ENCODE data around the gene KIRREL3. TPM values are rescaled to one million over a fixed set of nuclear protein-coding genes. Genes with fewer than 3 reads are reported as not detected.

Gene KIRREL3
- polyA plus RNA-seq, 1 donor (not counting 4 experiments of a cell fraction or from before 2014, with no cell fraction given) = 0.04 TPM

- TF ChIP-seq EZH2 (IDR thresholded peaks at IDR 0.05; ENCODE audit: low read length) (no peak), CTCF (optimal IDR thresholded peaks at IDR 0.05 in 1 of 3, IDR thresholded peaks at IDR 0.05 in 1 of 3, conservative IDR thresholded peaks at IDR 0.05 in 1 of 3; ENCODE audit: extremely low read depth in 1 of 3, insufficient read depth in 2 of 3, low read length in 3 of 3) (no peak)
- Histone ChIP-seq H3K9me3 (ENCODE audit: control insufficient read depth, low read depth, low read length) (no peaks in the 10 kb centered on the region), H3K36me3 (ENCODE audit: control insufficient read depth in 2 of 2, extremely low read depth in 1 of 2, insufficient read depth in 2 of 2, low read length in 2 of 2) (no peaks in the 10 kb centered on the region), H3K4me2 (ENCODE audit: control insufficient read depth, extremely low read depth, insufficient read depth, low read depth, low read length) (no peak overlapping the region), H3K9me1 (ENCODE audit: control insufficient read depth, extremely low read depth, insufficient read depth, low read length) (no peaks in the 10 kb centered on the region), H3K79me2 (ENCODE audit: control insufficient read depth, insufficient read depth, low read length) (no peaks in the 10 kb centered on the region), H3K9ac (ENCODE audit: control insufficient read depth, extremely low read depth, insufficient read depth, low read length) (no peak overlapping the region), H3K27ac (ENCODE audit: control insufficient read depth, insufficient read depth, low read length) (no peak overlapping the region), H3K4me1 (ENCODE audit: control insufficient read depth, extremely low read depth, insufficient read depth, low read length) (peaks cover 7% of the 10 kb centered on the region), H2AFZ (ENCODE audit: control insufficient read depth, low read length) (no peak overlapping the region), H4K20me1 (ENCODE audit: control insufficient read depth, extremely low read depth, insufficient read depth, low read length) (no peaks in the 10 kb centered on the region), H3K27me3 (ENCODE audit: control insufficient read depth, extremely low read depth, insufficient read depth, low read length) (peaks cover 32% of the 10 kb centered on the region), H3K4me3 (ENCODE audit: control insufficient read depth in 2 of 3, extremely low read depth in 1 of 3, insufficient read depth in 2 of 3, low read depth in 1 of 3, low read length in 3 of 3) (no peak overlapping the region)
- no peak for FAIRE-seq
- dilution Hi-C loops (cut with MboI; ENCODE audit: extremely low pct_ligation_motif_present, low sequenced_read_pairs) = no loop called here
- DNase-seq (ENCODE audit: low read depth, low spot score) = no peak
Observed at GRCh38 chr11:126546191-126546590, 454.4 kb downstream of the KIRREL3 start.

GRCh38 chr11:126545057-126545555 lies 455.5 kb downstream of the KIRREL3 start:
- no peak for DNase-seq (ENCODE audit: low read depth, low spot score)
- Histone ChIP-seq H3K4me1 (ENCODE audit: control insufficient read depth, extremely low read depth, insufficient read depth, low read length) (peaks cover 7% of the 10 kb centered on the region), H3K36me3 (ENCODE audit: control insufficient read depth in 2 of 2, extremely low read depth in 1 of 2, insufficient read depth in 2 of 2, low read length in 2 of 2) (no peaks in the 10 kb centered on the region), H3K9me1 (ENCODE audit: control insufficient read depth, extremely low read depth, insufficient read depth, low read length) (no peaks in the 10 kb centered on the region), H3K4me3 (ENCODE audit: control insufficient read depth in 2 of 3, extremely low read depth in 1 of 3, insufficient read depth in 2 of 3, low read depth in 1 of 3, low read length in 3 of 3) (no peak overlapping the region), H3K27me3 (ENCODE audit: control insufficient read depth, extremely low read depth, insufficient read depth, low read length) (peaks cover 32% of the 10 kb centered on the region), H4K20me1 (ENCODE audit: control insufficient read depth, extremely low read depth, insufficient read depth, low read length) (no peaks in the 10 kb centered on the region), H2AFZ (ENCODE audit: control insufficient read depth, low read length) (no peak overlapping the region), H3K9me3 (ENCODE audit: control insufficient read depth, low read depth, low read length) (no peaks in the 10 kb centered on the region), H3K27ac (ENCODE audit: control insufficient read depth, insufficient read depth, low read length) (no peak overlapping the region), H3K79me2 (ENCODE audit: control insufficient read depth, insufficient read depth, low read length) (no peaks in the 10 kb centered on the region), H3K4me2 (ENCODE audit: control insufficient read depth, extremely low read depth, insufficient read depth, low read depth, low read length) (no peak overlapping the region), H3K9ac (ENCODE audit: control insufficient read depth, extremely low read depth, insufficient read depth, low read length) (no peak overlapping the region)
- TF ChIP-seq EZH2 (IDR thresholded peaks at IDR 0.05; ENCODE audit: low read length) (no peak), CTCF (optimal IDR thresholded peaks at IDR 0.05 in 1 of 3, IDR thresholded peaks at IDR 0.05 in 1 of 3, conservative IDR thresholded peaks at IDR 0.05 in 1 of 3; ENCODE audit: extremely low read depth in 1 of 3, insufficient read depth in 2 of 3, low read length in 3 of 3) (no peak)
- dilution Hi-C loops (cut with MboI; ENCODE audit: extremely low pct_ligation_motif_present, low sequenced_read_pairs) = no loop called here
- FAIRE-seq = no peak
